Liver (tissue), 3 donors: ENCODE data around the gene PTPRD.

Experiments used
- CTCF ChIP-seq: fragments of 150-350 bp; IDR thresholded peaks from 2 replicates; pipeline ENCODE4 v1.5.1; 2017; ENCODE audit warnings: improper control_type of control experiment, low read depth, low read length; ENCODE audit not compliant: missing input control
- EGR1 ChIP-seq, 2 donors: IDR thresholded peaks; 2 replicates each; pipeline ENCODE4 v1.6.1; 2016 to 2018; ENCODE audit warnings: antibody characterized with exemption in 2 of 2, low read depth in 2 of 2
- GABPA ChIP-seq, 2 donors: IDR thresholded peaks in 1 of 2; conservative IDR thresholded peaks in 1 of 2; 2 replicates each; pipeline ENCODE4 v1.6.1; 2016; ENCODE audit warnings: antibody characterized with exemption in 2 of 2, mild to moderate bottlenecking in 1 of 2, moderate library complexity in 1 of 2
- HNF4A ChIP-seq, 2 donors: conservative IDR thresholded peaks; 2 replicates each; pipeline ENCODE4 v1.6.1; 2016; ENCODE audit warnings: antibody characterized with exemption in 2 of 2, mild to moderate bottlenecking in 2 of 2
- JUND ChIP-seq, 2 donors: IDR thresholded peaks; 2 replicates each; pipeline ENCODE4 v1.6.1; 2016; ENCODE audit warnings: antibody characterized with exemption in 2 of 2
- MAX ChIP-seq: IDR thresholded peaks from 2 replicates; pipeline ENCODE4 v1.6.1; 2016; ENCODE audit warnings: antibody characterized with exemption
- NR2F2 ChIP-seq: IDR thresholded peaks from 2 replicates; pipeline ENCODE4 v1.6.1; 2016; ENCODE audit warnings: antibody characterized with exemption
- RAD21 ChIP-seq, 2 donors: IDR thresholded peaks; 2 replicates each; pipeline ENCODE4 v1.6.1; 2016; ENCODE audit warnings: antibody characterized with exemption in 2 of 2, mild to moderate bottlenecking in 2 of 2
- REST ChIP-seq: IDR thresholded peaks from 2 replicates; pipeline ENCODE4 v1.6.1; 2016; ENCODE audit warnings: antibody characterized with exemption, mild to moderate bottlenecking
- RXRA ChIP-seq, 2 donors: IDR thresholded peaks; 2 replicates each; pipeline ENCODE4 v1.6.1; 2017 to 2018; ENCODE audit warnings: antibody characterized with exemption in 2 of 2, mild to moderate bottlenecking in 1 of 2
- SP1 ChIP-seq: IDR thresholded peaks from 2 replicates; pipeline ENCODE4 v1.6.1; 2018; ENCODE audit warnings: antibody characterized with exemption, mild to moderate bottlenecking
- TAF1 ChIP-seq: conservative IDR thresholded peaks from 2 replicates; pipeline ENCODE4 v1.6.1; 2016; ENCODE audit warnings: antibody characterized with exemption, mild to moderate bottlenecking
- YY1 ChIP-seq: IDR thresholded peaks from 2 replicates; pipeline ENCODE4 v1.6.1; 2016; ENCODE audit warnings: antibody characterized with exemption, mild to moderate bottlenecking
- ZBTB33 ChIP-seq: IDR thresholded peaks from 2 replicates; pipeline ENCODE4 v1.6.1; 2016; ENCODE audit warnings: antibody characterized with exemption
- donor health status: healthy.
- donor health status: healthy.

GRCh38 chr9:9091387-9091786, 1521.4 kb downstream of the PTPRD start:
- TF ChIP-seq RAD21 (IDR thresholded peaks at IDR 0.05): no peak
- TF ChIP-seq CTCF: no peak
- TF ChIP-seq TAF1: no peak
- TF ChIP-seq REST: peak; percentile 95
- TF ChIP-seq ZBTB33: no peak
- TF ChIP-seq NR2F2: no peak
- TF ChIP-seq HNF4A (conservative IDR thresholded peaks at IDR 0.05): no peak
- no peak for TF ChIP-seq RXRA (IDR thresholded peaks at IDR 0.05)
- TF ChIP-seq JUND (IDR thresholded peaks at IDR 0.05): no peak
- no peak for TF ChIP-seq MAX
- TF ChIP-seq EGR1 (IDR thresholded peaks at IDR 0.05; ENCODE audit: low read depth in 2 of 2): no peak
- no peak for TF ChIP-seq YY1
- TF ChIP-seq SP1: no peak
- TF ChIP-seq GABPA (IDR thresholded peaks at IDR 0.05 in 1 of 2, conservative IDR thresholded peaks at IDR 0.05 in 1 of 2): no peak
